Upper lobe of right lung (tissue), 1 donor: Measurements from ENCODE around the gene PXDN. TPM values are rescaled to one million over a fixed set of nuclear protein-coding genes. Genes with fewer than 3 reads are reported as not detected.
"Not testable (repeated sequence)": the region's sequence is repeated elsewhere in the genome, so short reads cannot be mapped to it uniquely, and the experiment has no call there.

ENCODE experiments used
- ATAC-seq: fragments of 200-7000 bp; cut with Tn5 transposase; one replicate; pipeline ENCODE4 v1.9.1; 2020; ENCODE audit warnings: mild to moderate bottlenecking, moderate library complexity
- DNase-seq: peaks from one replicate; pipeline ENCODE4 v3.0.0-alpha.2; 2020
- H3K27ac ChIP-seq: fragments of 200-600 bp; one replicate; pipeline ENCODE4 v1.8.0; 2022
- H3K27me3 ChIP-seq: fragments of 200-600 bp; one replicate; pipeline ENCODE4 v1.8.0; 2022; ENCODE audit warnings: mild to moderate bottlenecking
- H3K36me3 ChIP-seq: fragments of 200-600 bp; one replicate; pipeline ENCODE4 v1.8.0; 2022
- H3K4me1 ChIP-seq: fragments of 200-600 bp; one replicate; pipeline ENCODE4 v1.8.0; 2022
- H3K4me3 ChIP-seq: fragments of 200-600 bp; one replicate; pipeline ENCODE4 v1.8.0; 2022; ENCODE audit warnings: mild to moderate bottlenecking
- H3K9me3 ChIP-seq: fragments of 200-600 bp; one replicate; pipeline ENCODE4 v1.8.0; 2022
- intact Hi-C: fragments of 100-400 bp; cut with DNase I; formaldehyde crosslinking; loops from one replicate; pipeline ENCODE4 v1.11.0; 2022
- total RNA-seq: library from RNA; stranded (reverse); fragmentation: NEBNext Ultra II Directional; extraction: Animal tissue kit (Norgen Biotek cat#: 25700); gene quantifications from one replicate; pipeline ENCODE4 v1.2.1, GENCODE V29; 2021
- TF ChIP-seq, protein P1 (sequence below): fragments of 200-600 bp; IDR thresholded peaks from one replicate; pipeline ENCODE4 v1.8.0; 2022; ENCODE audit warnings: antibody characterized with exemption
- donor health status: DM: no; HTN: yes; CAD: no; lungs with severe emphysema.

PXDN gene
- total RNA-seq, 1 donor from 2014 or later = 58.4 TPM

DNA sequence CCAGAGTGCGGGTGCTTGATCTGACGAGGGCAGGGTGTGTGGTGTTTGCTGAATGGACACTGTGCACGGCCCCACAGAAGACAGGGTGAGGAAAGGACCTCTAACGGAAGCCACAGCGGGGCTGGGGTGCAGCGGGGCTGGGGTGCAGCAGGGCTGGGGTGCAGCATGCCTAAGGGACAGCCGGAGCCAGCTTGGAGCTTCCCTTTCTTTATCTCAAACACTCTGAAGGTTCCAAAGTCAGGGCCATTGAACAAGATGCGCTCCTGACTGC lies 35.0 kb downstream of the PXDN start:
- H3K4me3 ChIP-seq = no peak overlapping the region
- H3K27ac ChIP-seq = no peak overlapping the region
- no peak for DNase-seq
- no peaks in the 10 kb centered on the region for H3K9me3 ChIP-seq
- TF ChIP-seq, protein P1, sequence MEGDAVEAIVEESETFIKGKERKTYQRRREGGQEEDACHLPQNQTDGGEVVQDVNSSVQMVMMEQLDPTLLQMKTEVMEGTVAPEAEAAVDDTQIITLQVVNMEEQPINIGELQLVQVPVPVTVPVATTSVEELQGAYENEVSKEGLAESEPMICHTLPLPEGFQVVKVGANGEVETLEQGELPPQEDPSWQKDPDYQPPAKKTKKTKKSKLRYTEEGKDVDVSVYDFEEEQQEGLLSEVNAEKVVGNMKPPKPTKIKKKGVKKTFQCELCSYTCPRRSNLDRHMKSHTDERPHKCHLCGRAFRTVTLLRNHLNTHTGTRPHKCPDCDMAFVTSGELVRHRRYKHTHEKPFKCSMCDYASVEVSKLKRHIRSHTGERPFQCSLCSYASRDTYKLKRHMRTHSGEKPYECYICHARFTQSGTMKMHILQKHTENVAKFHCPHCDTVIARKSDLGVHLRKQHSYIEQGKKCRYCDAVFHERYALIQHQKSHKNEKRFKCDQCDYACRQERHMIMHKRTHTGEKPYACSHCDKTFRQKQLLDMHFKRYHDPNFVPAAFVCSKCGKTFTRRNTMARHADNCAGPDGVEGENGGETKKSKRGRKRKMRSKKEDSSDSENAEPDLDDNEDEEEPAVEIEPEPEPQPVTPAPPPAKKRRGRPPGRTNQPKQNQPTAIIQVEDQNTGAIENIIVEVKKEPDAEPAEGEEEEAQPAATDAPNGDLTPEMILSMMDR = no peak
- H3K4me1 ChIP-seq = peaks cover 15% of the 10 kb centered on the region
- H3K27me3 ChIP-seq = no peaks in the 10 kb centered on the region
- ATAC-seq = no peak
- no peaks in the 10 kb centered on the region for H3K36me3 ChIP-seq
- intact Hi-C loops = no loop called here

DNA sequence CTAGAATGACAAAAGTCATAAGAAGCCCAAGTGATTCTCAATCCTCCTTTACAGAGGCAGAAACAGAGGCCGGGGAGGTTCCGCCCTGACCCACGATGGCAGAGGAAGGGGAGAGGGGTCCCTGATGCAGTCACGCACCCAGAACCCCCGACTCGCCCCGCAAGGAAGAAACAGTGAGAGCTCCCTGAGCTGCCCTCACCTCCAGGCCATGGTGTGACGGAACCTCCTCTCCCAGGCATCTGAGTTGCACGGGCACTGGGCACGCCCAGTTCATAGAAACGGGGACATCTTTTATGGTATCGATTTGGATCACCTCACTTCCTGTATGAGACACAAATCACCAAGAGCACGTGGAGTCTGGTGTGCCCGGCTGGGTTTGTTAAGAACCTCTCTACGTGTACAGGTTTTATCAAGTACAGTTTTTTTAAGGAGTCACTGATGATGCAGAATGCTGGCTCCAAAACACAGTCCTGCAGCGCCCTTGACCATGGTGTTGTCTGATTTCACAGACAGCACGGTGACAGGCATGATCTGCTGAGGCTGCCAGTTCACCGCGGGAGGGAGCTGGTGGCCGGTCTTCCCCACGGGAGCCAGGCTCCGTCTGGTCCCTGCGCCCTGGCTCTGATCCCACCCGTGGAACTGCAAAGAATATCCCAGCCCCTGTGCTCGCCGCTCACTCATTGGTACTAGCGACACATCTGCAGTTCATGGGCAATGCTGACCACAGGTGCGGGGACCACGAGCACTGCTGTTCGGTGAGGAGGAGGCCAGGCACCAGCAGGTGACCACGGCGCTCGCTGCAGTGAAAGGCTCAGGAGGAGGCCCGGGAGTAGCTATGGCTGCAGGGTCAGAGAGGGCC lies 35.6 kb downstream of the PXDN start:
- Histone ChIP-seq H3K9me3 (no peaks in the 10 kb centered on the region), H3K4me1 (peaks cover 15% of the 10 kb centered on the region), H3K4me3 (no peak overlapping the region), H3K27ac (peak overlapping the region; percentile 56), H3K27me3 (no peaks in the 10 kb centered on the region), H3K36me3 (no peaks in the 10 kb centered on the region)
- intact Hi-C loops = no loop called here
- ATAC-seq (peak; percentile 4), DNase-seq (peak; percentile 59)
- TF ChIP-seq, protein P1 = no peak

DNA sequence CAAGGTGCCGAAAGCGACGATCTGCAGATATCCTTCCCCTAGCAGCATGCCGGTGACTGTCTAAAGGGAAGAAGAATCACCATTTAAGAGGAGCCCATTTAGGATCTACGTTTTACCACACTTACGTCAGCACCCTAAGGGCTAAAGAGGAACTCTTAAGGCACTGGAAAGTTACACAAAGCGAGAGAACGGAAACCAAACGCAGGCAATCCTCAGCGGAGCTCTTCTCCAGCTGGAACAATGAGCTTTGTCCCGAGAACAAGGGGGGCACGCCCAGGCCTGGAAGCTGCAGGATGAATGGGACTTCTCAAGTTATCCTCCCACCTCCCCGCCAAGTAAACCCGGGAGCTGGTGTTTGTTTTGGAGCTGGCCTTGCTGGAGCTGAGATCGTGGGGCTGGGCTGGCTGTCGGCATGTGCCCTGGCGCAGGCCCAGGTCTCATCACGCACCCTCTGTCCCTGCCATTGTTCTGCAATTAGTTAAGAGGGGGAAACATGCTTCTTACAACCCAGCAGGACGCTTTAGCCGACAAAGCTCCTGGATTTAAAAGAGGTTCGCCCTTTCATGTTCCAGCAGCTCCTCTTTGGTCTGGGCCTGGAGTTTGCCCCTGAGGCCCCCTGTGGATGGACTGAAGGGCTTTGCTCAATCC lies 36.4 kb downstream of the PXDN start:
- Histone ChIP-seq H3K4me1 (peaks cover 15% of the 10 kb centered on the region), H3K4me3 (no peak overlapping the region), H3K36me3 (no peaks in the 10 kb centered on the region), H3K27me3 (no peaks in the 10 kb centered on the region), H3K9me3 (no peaks in the 10 kb centered on the region), H3K27ac (peak overlapping the region; percentile 56)
- TF ChIP-seq, protein P1 = no peak
- DNase-seq (peak; percentile 71), ATAC-seq (peak; percentile 87)
- intact Hi-C loops = no loop called here

DNA sequence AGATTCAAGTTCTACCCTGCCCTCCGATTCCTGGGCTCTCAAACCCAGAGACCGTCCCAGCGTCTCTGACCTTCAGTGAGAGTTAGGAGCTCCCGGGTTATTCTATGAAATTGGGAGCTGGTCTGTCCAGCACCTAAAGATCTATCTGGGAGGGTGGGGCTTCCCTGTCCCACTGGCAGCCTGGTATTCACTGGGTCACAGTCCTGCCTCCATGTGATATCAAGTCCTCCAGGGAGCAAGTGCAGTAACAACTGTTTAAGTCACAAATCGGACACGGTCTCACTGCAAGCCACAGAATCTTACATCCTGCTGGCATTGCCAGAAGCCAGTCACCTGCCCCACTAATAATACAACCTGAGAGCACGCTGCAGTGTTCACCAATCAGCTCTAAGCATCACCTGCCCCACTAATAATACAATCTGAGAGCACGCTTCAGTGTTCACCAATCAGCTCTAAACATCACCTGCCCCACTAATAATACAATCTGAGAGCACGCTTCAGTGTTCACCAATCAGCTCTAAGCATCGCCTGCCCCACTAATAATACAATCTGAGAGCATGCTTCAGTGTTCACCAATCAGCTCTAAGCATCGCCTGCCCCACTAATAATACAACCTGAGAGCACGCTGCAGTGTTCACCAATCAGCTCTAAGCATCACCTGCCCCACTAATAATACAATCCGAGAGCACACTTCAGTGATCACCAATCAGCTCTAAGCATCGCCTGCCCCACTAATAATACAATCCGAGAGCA lies 38.0 kb downstream of the PXDN start:
- DNase-seq, H3K27me3 ChIP-seq, ATAC-seq, intact Hi-C loops, H3K9me3 ChIP-seq, H3K36me3 ChIP-seq, H3K27ac ChIP-seq, H3K4me3 ChIP-seq: not testable (repeated sequence)
- H3K4me1 ChIP-seq = peaks cover 15% of the 10 kb centered on the region

- H3K4me1 ChIP-seq = peaks cover 15% of the 10 kb centered on the region
- intact Hi-C loops = no loop called here
- H3K27ac ChIP-seq = no peak overlapping the region
- H3K27me3 ChIP-seq = no peaks in the 10 kb centered on the region
- DNase-seq (peak; percentile 58), ATAC-seq (no peak)
- H3K9me3 ChIP-seq = no peaks in the 10 kb centered on the region
- TF ChIP-seq, protein P1 = no peak
- H3K4me3 ChIP-seq = no peak overlapping the region
- no peaks in the 10 kb centered on the region for H3K36me3 ChIP-seq
Observed at GRCh38 chr2:1705557-1706076, 38.7 kb downstream of the PXDN start.
